ENCODE data around the gene DSP. TPM values are rescaled to one million over a fixed set of nuclear protein-coding genes. Genes with fewer than 3 reads are reported as not detected.

DSP gene
- total and polyA plus RNA-seq, 10 of the 15 experiments (the other 5 are each of a cell fraction or from before 2014, with no cell fraction given) = under 0.01 to 0.36 (median 0.04) TPM; not detected in 4

GRCh38 chr6:7629321-7629720, 87.8 kb downstream of the DSP start (continued):
- TF ChIP-seq CEBPZ (IDR thresholded peaks at IDR 0.05; ENCODE audit: low read depth, low read length) (no peak), ZNF24 (IDR thresholded peaks at IDR 0.05) (no peak), IRF5 (IDR thresholded peaks at IDR 0.05; ENCODE audit: borderline replicate concordance) (no peak)

- no peak overlapping the region for H3K27ac ChIP-seq (ENCODE audit: control insufficient read depth, insufficient read depth)
- DNase-seq (ENCODE audit: low read depth, low spot score) (no peak), ATAC-seq (no peak), FAIRE-seq (no peak)
- no peaks in the 10 kb centered on the region for H3K27me3 ChIP-seq (replicated peaks in 1 of 2; ENCODE audit: control insufficient read depth in 2 of 2, insufficient read depth in 2 of 2, low read length in 1 of 2)
- no peaks in the 10 kb centered on the region for H3K9me3 ChIP-seq (replicated peaks; ENCODE audit: control insufficient read depth, insufficient read depth, low read length)
- 20% methylated on average over 5 of the region's 5 CpGs for WGBS (ENCODE audit: insufficient coverage, insufficient replicate concordance, low lambda C conversion rate, missing lambda C conversion rate)
- H3K79me2 ChIP-seq (ENCODE audit: control insufficient read depth, insufficient read depth, low read length) = no peaks in the 10 kb centered on the region
- BruUV-seq (replicated peaks) = no TSS peak
- ChIA-PET POLR2A (no interaction called here), CTCF (interaction anchor here (0.6 to 0.7 kb wide), 3 partner anchors 16 to 60 kb away, joined by 3 read pairs; no protein-coding TSS in a partner anchor), RAD21 (ENCODE audit: unreplicated experiment) (no interaction called here), SMC1A (ENCODE audit: uncharacterized antibody, unreplicated experiment) (interaction anchor here (0.8 kb wide), 1 partner anchor 26 kb away, joined by 3 read pairs; no protein-coding TSS in a partner anchor)
- H4K20me1 ChIP-seq (ENCODE audit: control insufficient read depth, insufficient read depth) = no peaks in the 10 kb centered on the region
- H3K4me1 ChIP-seq (ENCODE audit: control insufficient read depth, insufficient read depth, low read length) = no peaks in the 10 kb centered on the region
- intact Hi-C loops (cut with micrococcal nuclease; ENCODE audit: unreplicated experiment) (no loop called here), in situ Hi-C loops (cut with MboI) (no loop called here)
- no peaks in the 10 kb centered on the region for H3K36me3 ChIP-seq (ENCODE audit: control insufficient read depth in 2 of 2, insufficient read depth in 2 of 2, low read length in 1 of 2)
- H3K4me2 ChIP-seq (ENCODE audit: control insufficient read depth, insufficient read depth) = no peak overlapping the region
- H2AFZ ChIP-seq (ENCODE audit: control insufficient read depth, low read depth, low read length) = no peak overlapping the region
- no peak overlapping the region for H3K9ac ChIP-seq (ENCODE audit: control insufficient read depth, insufficient read depth, low read length)
- H3K4me3 ChIP-seq = no peak overlapping the region
- TF ChIP-seq REST (IDR thresholded peaks at IDR 0.05; ENCODE audit: low read depth, low read length) = no peak
- no peak for TF ChIP-seq RAD51 (IDR thresholded peaks at IDR 0.05)
- no peak for TF ChIP-seq YY1 (IDR thresholded peaks at IDR 0.05; ENCODE audit: low read depth, low read length)
- TF ChIP-seq NFYA (IDR thresholded peaks at IDR 0.05; ENCODE audit: borderline replicate concordance, low read depth, low read length) = no peak
- TF ChIP-seq KAT2A (conservative IDR thresholded peaks at IDR 0.05; ENCODE audit: control insufficient read depth, low read depth, low read length) = no peak
- TF ChIP-seq NR2C2 (IDR thresholded peaks at IDR 0.05; ENCODE audit: borderline replicate concordance, control insufficient read depth, insufficient read length, low read depth) = no peak
- TF ChIP-seq KDM1A (IDR thresholded peaks at IDR 0.05; ENCODE audit: borderline replicate concordance) = no peak
- TF ChIP-seq RELA (IDR thresholded peaks at IDR 0.05; ENCODE audit: borderline replicate concordance, partially characterized antibody) = no peak
- TF ChIP-seq TBL1XR1 (IDR thresholded peaks at IDR 0.05; ENCODE audit: low read depth, low read length) = no peak
- no peak for TF ChIP-seq SRF (IDR thresholded peaks at IDR 0.05; ENCODE audit: low read depth in 2 of 2, low read length in 2 of 2)
- TF ChIP-seq HDGF (IDR thresholded peaks at IDR 0.05) = no peak
- no peak for TF ChIP-seq EZH2 (IDR thresholded peaks at IDR 0.05; ENCODE audit: borderline replicate concordance, control insufficient read depth, low read depth, low read length)
- no peak for TF ChIP-seq MXI1 (IDR thresholded peaks at IDR 0.05; ENCODE audit: low read depth, low read length)
These were observed 89.3 kb downstream of the DSP start for GRCh38 chr6:7630792-7631191.
